ENCODE data around the gene TMEM54. TPM values are rescaled to one million over a fixed set of nuclear protein-coding genes. Genes with fewer than 3 reads are reported as not detected.

Gene TMEM54
- total and polyA plus RNA-seq, 2 donors (not counting 1 experiment from before 2014, with no cell fraction given): 0.13 TPM; not detected in 1

DNA sequence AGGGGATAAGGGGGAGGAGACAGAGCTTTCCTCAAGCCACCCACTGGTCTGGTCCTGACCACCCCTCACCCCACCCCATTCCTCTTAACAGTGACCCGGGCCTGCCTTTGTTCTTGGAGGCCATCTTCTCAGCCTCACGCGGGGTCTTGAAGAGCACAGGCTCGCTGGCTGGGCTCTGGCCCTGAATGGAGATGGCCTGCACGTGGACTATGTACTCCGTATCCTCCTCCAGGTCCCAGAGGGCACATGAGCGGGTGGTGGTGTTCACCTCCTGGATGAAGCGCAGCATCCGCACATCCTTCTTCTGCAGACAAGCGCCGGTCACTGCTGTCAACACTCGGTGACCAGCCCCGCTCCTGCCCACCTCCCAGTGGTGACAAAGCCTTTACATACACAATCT, 33.1 kb downstream of the TMEM54 start:
- no peak overlapping the region for H3K9ac ChIP-seq (ENCODE audit: low read length)
- intact Hi-C loops (cut with micrococcal nuclease): no loop called here
- whole genome bisulfite sequencing (ENCODE audit: insufficient coverage): 96% methylated on average over 9 of the region's 13 CpGs
- Mint-ChIP-seq H3K27ac (no peak overlapping the region), H3K27me3 (peaks cover 25% of the 10 kb centered on the region), H3K4me1 (peaks cover 31% of the 10 kb centered on the region), H3K9me3 (ENCODE audit: insufficient read depth) (no peaks in the 10 kb centered on the region), H3K4me3 (no peak overlapping the region)
- peaks cover 0 to 33% (median 14%) of the 10 kb centered on the region in 4 experiments for H3K27me3 ChIP-seq (replicated peaks in 1 of 4; ENCODE audit: control extremely low read depth in 1 of 4, control insufficient read depth in 3 of 4, insufficient read depth in 4 of 4, low read length in 3 of 4)
- H3K9me3 ChIP-seq (ENCODE audit: control extremely low read depth in 1 of 3, control insufficient read depth in 2 of 3, insufficient read depth in 1 of 3, low read length in 2 of 3): peaks cover 0 to 3% (median 0%) of the 10 kb centered on the region in 3 donors
- H3K27ac ChIP-seq (ENCODE audit: low read length in 2 of 2): no peak overlapping the region
- DNase-seq (no peak), ATAC-seq (ENCODE audit: low read depth) (no peak)
- peaks cover 25% of the 10 kb centered on the region in 2 donors for H3K4me1 ChIP-seq (ENCODE audit: control insufficient read depth in 2 of 2, insufficient read depth in 2 of 2, low read length in 2 of 2)
- no peak overlapping the region for H3K4me3 ChIP-seq (ENCODE audit: control extremely low read depth in 1 of 5, extremely low read depth in 1 of 5, insufficient read depth in 1 of 5, low read depth in 2 of 5, low read length in 4 of 5)
- H4K20me1 ChIP-seq (ENCODE audit: control insufficient read depth, insufficient read depth, low read length, poor library complexity, severe bottlenecking): peaks cover 4% of the 10 kb centered on the region
- peaks cover 0 to 6% of the 10 kb centered on the region in 2 experiments for H3K36me3 ChIP-seq (replicated peaks in 1 of 2; ENCODE audit: control extremely low read depth in 1 of 2, control insufficient read depth in 1 of 2, extremely low read depth in 1 of 2, insufficient read depth in 2 of 2, low read length in 1 of 2)
- POLR2A ChIA-PET: no interaction called here
- H2AFZ ChIP-seq (ENCODE audit: insufficient read depth, low read depth, low read length, poor library complexity, severe bottlenecking): no peak overlapping the region
- H3K79me2 ChIP-seq (ENCODE audit: control insufficient read depth, insufficient read depth, low read length): no peaks in the 10 kb centered on the region
- CTCF ChIA-PET: no interaction called here
- H3K4me2 ChIP-seq (replicated peaks; ENCODE audit: low read depth, low read length, poor library complexity, severe bottlenecking): no peak overlapping the region
- TF ChIP-seq EZH2 (IDR thresholded peaks at IDR 0.05; ENCODE audit: borderline replicate concordance, insufficient read depth, low read depth, low read length, poor library complexity, severe bottlenecking) (no peak), CTCF (IDR thresholded peaks at IDR 0.05) (no peak)

GRCh38 chr1:32867671-32868070, 33.5 kb downstream of the TMEM54 start:
- H3K27ac ChIP-seq (ENCODE audit: low read length in 2 of 2): no peak overlapping the region
- no peak overlapping the region for H3K9ac ChIP-seq (ENCODE audit: low read length)
- H3K4me3 ChIP-seq (ENCODE audit: control extremely low read depth in 1 of 5, extremely low read depth in 1 of 5, insufficient read depth in 1 of 5, low read depth in 2 of 5, low read length in 4 of 5): no peak overlapping the region
- no peak overlapping the region for H3K27ac Mint-ChIP-seq
- TF ChIP-seq CTCF (IDR thresholded peaks at IDR 0.05) (no peak), EZH2 (IDR thresholded peaks at IDR 0.05; ENCODE audit: borderline replicate concordance, insufficient read depth, low read depth, low read length, poor library complexity, severe bottlenecking) (no peak)
- ATAC-seq (ENCODE audit: low read depth) (no peak), DNase-seq (no peak)
- H3K4me1 Mint-ChIP-seq: peaks cover 28% of the 10 kb centered on the region
- H3K4me2 ChIP-seq (replicated peaks; ENCODE audit: low read depth, low read length, poor library complexity, severe bottlenecking): no peak overlapping the region
- ChIA-PET POLR2A (no interaction called here), CTCF (no interaction called here)
- peaks cover 22% of the 10 kb centered on the region in 2 donors for H3K4me1 ChIP-seq (ENCODE audit: control insufficient read depth in 2 of 2, insufficient read depth in 2 of 2, low read length in 2 of 2)
- WGBS (ENCODE audit: insufficient coverage): no CpG with 5 or more reads among the region's 7 CpGs
- no peaks in the 10 kb centered on the region for H3K9me3 Mint-ChIP-seq (ENCODE audit: insufficient read depth)
- H3K27me3 ChIP-seq (replicated peaks in 1 of 4; ENCODE audit: control extremely low read depth in 1 of 4, control insufficient read depth in 3 of 4, insufficient read depth in 4 of 4, low read length in 3 of 4): peaks cover 0 to 30% (median 14%) of the 10 kb centered on the region in 4 experiments
- H3K27me3 Mint-ChIP-seq: peaks cover 23% of the 10 kb centered on the region
- H3K9me3 ChIP-seq (ENCODE audit: control extremely low read depth in 1 of 3, control insufficient read depth in 2 of 3, insufficient read depth in 1 of 3, low read length in 2 of 3): peaks cover 0 to 3% (median 0%) of the 10 kb centered on the region in 3 donors
- no peaks in the 10 kb centered on the region for H3K79me2 ChIP-seq (ENCODE audit: control insufficient read depth, insufficient read depth, low read length)
- no peak overlapping the region for H2AFZ ChIP-seq (ENCODE audit: insufficient read depth, low read depth, low read length, poor library complexity, severe bottlenecking)
- peaks cover 0 to 8% of the 10 kb centered on the region in 2 experiments for H3K36me3 ChIP-seq (replicated peaks in 1 of 2; ENCODE audit: control extremely low read depth in 1 of 2, control insufficient read depth in 1 of 2, extremely low read depth in 1 of 2, insufficient read depth in 2 of 2, low read length in 1 of 2)
- peaks cover 4% of the 10 kb centered on the region for H4K20me1 ChIP-seq (ENCODE audit: control insufficient read depth, insufficient read depth, low read length, poor library complexity, severe bottlenecking)
- intact Hi-C loops (cut with micrococcal nuclease): no loop called here
- H3K4me3 Mint-ChIP-seq: no peak overlapping the region
